Cardiac muscle cell (in vitro differentiated cells and primary cell): ENCODE measurements around the gene PPP1R13L. TPM values are rescaled to one million over a fixed set of nuclear protein-coding genes. Genes with fewer than 3 reads are reported as not detected.

Experiments used
- DNase-seq, 2 donors: peaks; one replicate each; pipeline versions ENCODE4 v3.0.0 to v3.0.0-alpha.2; 2010 to 2017; ENCODE audit warnings: low read depth in 1 of 2, low spot score in 1 of 2
- H3K27ac ChIP-seq: fragments of 200-600 bp; sonication (generic); 2 replicates; pipeline ENCODE4 v1.5.1; 2016
- H3K27me3 ChIP-seq: fragments of 200-600 bp; sonication (generic); 2 replicates; pipeline ENCODE4 v1.6.0; 2016; ENCODE audit warnings: control low read depth
- H3K36me3 ChIP-seq: fragments of 200-600 bp; sonication (generic); 2 replicates; pipeline ENCODE4 v1.5.1; 2016; ENCODE audit warnings: control low read depth
- H3K4me1 ChIP-seq: fragments of 200-600 bp; sonication (generic); 2 replicates; pipeline ENCODE4 v1.8.1; 2017; ENCODE audit warnings: low read depth, mild to moderate bottlenecking, mixed run types
- H3K4me3 ChIP-seq: fragments of 200-600 bp; sonication (generic); 2 replicates; pipeline ENCODE4 v1.5.1; 2016; ENCODE audit warnings: mild to moderate bottlenecking
- H3K9me3 ChIP-seq: fragments of 200-600 bp; sonication (generic); 2 replicates; pipeline ENCODE4 v1.5.1; 2017; ENCODE audit warnings: low read depth, mild to moderate bottlenecking, control low read depth
- polyA plus RNA-seq: library from polyadenylated mRNA; unstranded; fragments of >200 nt; fragmentation: Nextera tagmentation; extraction: Ambion mirVana; gene quantifications from 2 replicates; pipeline ENCODE4 v1.2.1, GENCODE V29; 2016
- total RNA-seq: library from RNA; depleted of rRNA; stranded (reverse); fragments of >200 nt; gene quantifications from 2 replicates; pipeline ENCODE4 v1.2.3, GENCODE V29; 2016
- TF ChIP-seq, protein P1 (sequence below): IDR thresholded peaks from 2 replicates; pipeline ENCODE4 v1.5.1; 2012; ENCODE audit warnings: low read depth, mild to moderate bottlenecking, low read length

The PPP1R13L gene
- total and polyA plus RNA-seq, 2 experiments from 2014 or later, result 39.5 to 118 TPM

DNA sequence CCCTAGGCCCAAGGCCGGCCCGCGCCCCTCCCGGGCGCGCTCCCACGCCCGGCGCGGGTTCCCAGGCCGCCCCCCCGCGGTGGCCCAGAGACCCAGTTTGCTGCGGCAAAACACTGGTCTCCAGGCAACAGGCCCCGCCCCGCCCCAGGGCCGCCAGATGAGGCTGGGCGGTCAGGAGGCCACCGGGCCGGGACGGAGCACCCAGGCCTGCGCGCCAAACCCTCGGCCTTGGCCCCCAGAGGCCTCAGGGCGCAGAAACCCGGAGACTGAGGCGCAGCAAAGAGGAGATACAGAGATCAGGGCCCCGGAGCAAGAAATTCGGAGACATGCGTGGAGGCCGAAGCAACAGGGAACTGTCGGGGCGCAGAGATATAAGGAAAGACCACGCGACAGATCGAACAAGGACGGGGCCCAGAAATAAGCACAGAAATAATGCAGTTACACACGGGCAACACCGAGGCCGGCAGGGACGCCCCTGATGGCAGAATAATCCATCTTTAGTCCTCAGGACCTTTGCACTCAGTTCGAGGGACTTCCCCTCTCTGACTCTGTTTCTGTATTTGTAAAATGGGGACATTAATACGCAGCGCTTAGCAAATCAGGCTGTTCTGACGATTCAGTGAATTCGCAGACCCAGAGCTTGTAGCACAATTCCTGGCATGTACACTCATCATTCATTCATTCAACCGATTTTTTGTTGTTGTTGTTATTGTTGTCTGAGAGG, 39.6 kb upstream of the PPP1R13L start:
- TF ChIP-seq, protein P1, sequence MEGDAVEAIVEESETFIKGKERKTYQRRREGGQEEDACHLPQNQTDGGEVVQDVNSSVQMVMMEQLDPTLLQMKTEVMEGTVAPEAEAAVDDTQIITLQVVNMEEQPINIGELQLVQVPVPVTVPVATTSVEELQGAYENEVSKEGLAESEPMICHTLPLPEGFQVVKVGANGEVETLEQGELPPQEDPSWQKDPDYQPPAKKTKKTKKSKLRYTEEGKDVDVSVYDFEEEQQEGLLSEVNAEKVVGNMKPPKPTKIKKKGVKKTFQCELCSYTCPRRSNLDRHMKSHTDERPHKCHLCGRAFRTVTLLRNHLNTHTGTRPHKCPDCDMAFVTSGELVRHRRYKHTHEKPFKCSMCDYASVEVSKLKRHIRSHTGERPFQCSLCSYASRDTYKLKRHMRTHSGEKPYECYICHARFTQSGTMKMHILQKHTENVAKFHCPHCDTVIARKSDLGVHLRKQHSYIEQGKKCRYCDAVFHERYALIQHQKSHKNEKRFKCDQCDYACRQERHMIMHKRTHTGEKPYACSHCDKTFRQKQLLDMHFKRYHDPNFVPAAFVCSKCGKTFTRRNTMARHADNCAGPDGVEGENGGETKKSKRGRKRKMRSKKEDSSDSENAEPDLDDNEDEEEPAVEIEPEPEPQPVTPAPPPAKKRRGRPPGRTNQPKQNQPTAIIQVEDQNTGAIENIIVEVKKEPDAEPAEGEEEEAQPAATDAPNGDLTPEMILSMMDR, result no peak
- Histone ChIP-seq H3K4me3 (peak overlapping the region; percentile 37), H3K27me3 (no peaks in the 10 kb centered on the region), H3K27ac (peak overlapping the region; percentile 86), H3K36me3 (no peaks in the 10 kb centered on the region), H3K4me1 (peaks cover 17% of the 10 kb centered on the region), H3K9me3 (no peaks in the 10 kb centered on the region)
- DNase-seq, result peak; percentile 94 to 95

DNA sequence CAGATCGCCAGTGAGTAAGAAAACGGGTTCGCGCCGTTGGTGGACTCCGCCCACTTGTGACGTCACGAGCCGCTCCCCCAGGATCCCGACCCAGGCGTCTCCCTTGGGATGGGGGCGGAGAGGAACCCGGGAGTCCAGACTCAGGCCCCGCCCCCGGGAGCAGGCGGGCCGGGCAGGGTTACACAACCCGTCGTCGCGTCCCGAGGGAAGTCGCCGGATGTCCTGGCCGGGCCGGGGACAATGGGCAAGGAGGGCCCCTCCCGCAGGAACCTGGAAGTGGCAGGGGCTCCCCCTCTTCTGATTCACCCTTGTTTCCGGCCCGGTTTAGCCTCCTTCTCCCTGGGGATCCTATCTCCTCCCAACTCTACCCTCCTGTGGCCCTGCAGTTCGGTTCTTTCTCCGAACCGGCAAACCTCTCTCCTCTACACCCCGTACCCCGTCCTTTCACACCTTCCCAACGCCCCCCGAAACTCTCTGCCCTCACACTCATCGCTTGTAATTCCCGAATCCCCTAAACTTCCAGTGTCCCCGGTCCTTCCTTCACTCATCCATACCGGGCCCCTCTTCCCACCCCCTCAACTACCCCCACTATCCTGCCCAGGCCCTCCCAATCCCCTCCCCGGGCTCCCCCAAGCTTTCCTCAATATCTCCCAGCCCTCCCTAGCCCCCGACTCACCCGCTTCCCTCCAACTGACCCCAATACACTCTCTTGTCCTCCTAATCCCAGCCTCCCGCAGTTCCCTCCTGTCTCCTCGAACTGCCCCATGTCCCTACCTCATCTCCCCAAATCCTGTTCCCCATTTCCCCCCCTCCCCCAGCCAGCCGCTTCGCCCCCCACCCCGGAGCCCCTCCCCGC, 38.8 kb upstream of the PPP1R13L start:
- DNase-seq, result peak; percentile 95 to 96
- H3K27ac ChIP-seq, result peak overlapping the region; percentile 86
- peaks cover 17% of the 10 kb centered on the region for H3K4me1 ChIP-seq
- H3K36me3 ChIP-seq, result no peaks in the 10 kb centered on the region
- no peaks in the 10 kb centered on the region for H3K9me3 ChIP-seq
- H3K27me3 ChIP-seq, result no peaks in the 10 kb centered on the region
- TF ChIP-seq, protein P1, result no peak
- H3K4me3 ChIP-seq, result peak overlapping the region; percentile 37

DNA sequence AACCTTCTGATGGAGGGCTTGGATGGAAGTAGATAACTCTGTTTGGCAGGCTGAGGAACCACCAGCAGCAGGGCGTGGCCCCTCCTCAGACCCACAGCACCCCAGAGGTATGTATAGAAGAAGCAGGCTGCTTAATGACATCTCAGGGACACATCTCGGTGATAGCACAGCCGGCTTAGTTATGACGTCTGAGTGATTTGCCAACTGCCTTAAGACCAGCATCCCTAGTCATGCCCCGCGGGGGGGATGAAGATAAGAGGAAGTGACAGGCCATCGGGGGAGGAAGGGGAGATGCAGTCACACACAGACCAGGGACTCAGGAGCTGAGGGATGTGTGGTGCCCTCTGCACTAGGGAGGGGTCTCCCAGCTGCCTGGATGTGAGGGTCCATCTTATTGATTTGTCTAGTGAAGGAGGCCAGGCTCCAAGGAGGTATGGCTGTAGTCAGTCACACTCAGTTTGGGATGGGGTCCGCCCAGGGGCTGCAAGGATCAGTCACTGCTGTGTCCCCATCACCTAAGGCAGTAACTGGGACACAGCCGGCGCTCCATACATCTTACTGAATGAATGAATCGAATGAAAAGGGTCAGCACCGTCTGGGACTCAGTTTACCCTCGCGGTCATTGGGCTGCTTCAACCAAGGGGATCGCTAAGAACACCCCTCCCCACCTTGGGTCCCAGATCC, 38.1 kb upstream of the PPP1R13L start:
- peak in 1 of 2 donors; percentile 48 for DNase-seq

DNA sequence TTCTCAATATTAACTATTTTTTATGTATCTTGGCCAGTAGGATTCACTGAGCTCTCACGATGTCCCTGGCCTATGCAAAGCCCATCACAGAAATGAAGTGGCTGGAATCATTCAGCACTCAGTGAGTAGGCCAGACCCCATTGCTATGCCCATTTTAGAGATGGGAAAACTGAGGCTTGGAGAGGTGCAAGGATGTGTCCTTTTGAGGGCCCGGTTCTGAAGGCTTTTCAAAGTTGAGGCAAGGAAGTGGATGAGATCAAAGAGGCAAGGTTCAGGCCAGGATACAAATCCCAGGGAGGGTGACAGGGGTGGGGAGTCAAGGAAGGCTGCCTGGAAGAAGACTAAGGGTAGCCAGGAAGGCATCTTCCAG, 37.5 kb upstream of the PPP1R13L start:
- DNase-seq, result no peak
- H3K4me1 ChIP-seq, result peaks cover 17% of the 10 kb centered on the region
- TF ChIP-seq, protein P1, result no peak
- no peaks in the 10 kb centered on the region for H3K27me3 ChIP-seq
- no peak overlapping the region for H3K27ac ChIP-seq
- H3K4me3 ChIP-seq, result no peak overlapping the region
- no peaks in the 10 kb centered on the region for H3K9me3 ChIP-seq
- H3K36me3 ChIP-seq, result no peaks in the 10 kb centered on the region

More for the DNA sequence above, 38.1 kb upstream of the PPP1R13L start:
- Histone ChIP-seq H3K27ac (no peak overlapping the region), H3K9me3 (no peaks in the 10 kb centered on the region), H3K27me3 (no peaks in the 10 kb centered on the region), H3K36me3 (no peaks in the 10 kb centered on the region), H3K4me1 (peaks cover 17% of the 10 kb centered on the region), H3K4me3 (peak overlapping the region; percentile 37)
- TF ChIP-seq, protein P1, result no peak

DNA sequence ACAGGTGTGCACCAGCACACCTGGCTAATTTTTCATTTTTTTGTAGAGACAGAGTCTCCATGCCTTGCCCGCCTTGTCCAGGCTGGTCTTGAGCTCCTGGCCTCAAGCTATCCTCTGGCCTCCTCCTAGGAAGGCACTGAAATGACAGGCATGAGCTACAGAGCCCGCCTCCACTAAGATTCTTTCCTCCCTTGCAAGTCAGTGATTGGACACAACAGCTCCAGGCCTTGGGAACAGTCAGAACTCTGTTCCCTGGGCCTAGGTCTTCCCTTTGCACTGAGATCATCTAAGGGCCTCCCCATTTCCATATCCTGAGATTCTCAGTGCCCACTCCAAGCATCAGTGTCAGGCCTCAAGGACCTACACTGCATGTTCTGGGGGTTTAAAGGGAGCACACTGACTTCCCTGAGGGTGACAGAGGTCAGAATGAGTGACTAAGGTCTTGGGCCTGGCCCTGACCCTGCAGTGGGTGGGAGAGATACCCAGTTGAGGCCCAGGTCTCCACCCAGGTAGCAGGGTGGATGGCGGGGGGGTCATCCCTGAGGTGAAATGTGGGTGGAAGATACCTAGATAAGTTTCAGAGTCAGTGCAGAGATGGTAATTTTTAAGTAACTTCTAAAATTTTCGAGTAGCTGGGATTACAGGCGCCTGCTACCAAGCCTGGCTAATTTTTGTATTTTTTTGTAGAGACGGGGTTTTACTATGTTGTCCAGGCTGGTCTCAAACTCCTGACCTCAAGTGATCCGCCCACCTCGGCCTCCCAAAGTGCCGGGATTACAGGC, 36.2 kb upstream of the PPP1R13L start:
- Histone ChIP-seq H3K4me3 (no peak overlapping the region), H3K9me3 (no peaks in the 10 kb centered on the region), H3K36me3 (no peaks in the 10 kb centered on the region), H3K27ac (peak overlapping the region; percentile 97), H3K27me3 (no peaks in the 10 kb centered on the region), H3K4me1 (peaks cover 17% of the 10 kb centered on the region)
- TF ChIP-seq, protein P1, result no peak
- DNase-seq, result peak; percentile 58
